ENCODE data around the gene LMF1.
"Not testable (repeated sequence)": the region's sequence is repeated elsewhere in the genome, so short reads cannot be mapped to it uniquely, and the experiment has no call there.

Gene LMF1

GRCh38 chr16:860891-861290, 109.9 kb downstream of the LMF1 start:
- DNase-seq: no peak

- DNase-seq: not testable (repeated sequence)
Observed at GRCh38 chr16:858971-859370, 111.8 kb downstream of the LMF1 start.

GRCh38 chr16:858441-858840, 112.3 kb downstream of the LMF1 start:
- DNase-seq: not testable (repeated sequence)

- DNase-seq: no peak
Observed at GRCh38 chr16:856811-857210, 114.0 kb downstream of the LMF1 start.

- no peak for DNase-seq
Observed at GRCh38 chr16:856101-856500, 114.7 kb downstream of the LMF1 start.

DNA sequence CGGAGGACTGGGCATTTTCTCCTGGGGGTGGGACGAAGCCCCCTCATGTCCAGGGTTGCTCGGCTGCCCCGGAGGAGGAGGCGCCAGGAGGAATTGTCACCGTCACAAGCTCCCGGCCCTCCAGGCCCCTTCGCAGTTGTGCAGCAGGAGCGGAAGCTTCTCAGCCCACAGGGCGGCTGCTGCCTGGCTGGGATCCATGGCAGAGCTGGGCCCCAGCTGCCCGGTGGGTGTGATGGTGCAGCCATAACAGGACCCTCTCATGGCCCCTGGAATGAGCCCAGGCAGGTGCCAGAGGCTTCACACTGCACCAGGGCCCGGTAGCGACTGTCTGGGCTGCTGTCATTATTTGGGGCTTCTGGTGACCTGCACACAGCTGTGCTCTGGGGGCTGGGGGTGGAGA, 115.3 kb downstream of the LMF1 start:
- DNase-seq: no peak

DNA sequence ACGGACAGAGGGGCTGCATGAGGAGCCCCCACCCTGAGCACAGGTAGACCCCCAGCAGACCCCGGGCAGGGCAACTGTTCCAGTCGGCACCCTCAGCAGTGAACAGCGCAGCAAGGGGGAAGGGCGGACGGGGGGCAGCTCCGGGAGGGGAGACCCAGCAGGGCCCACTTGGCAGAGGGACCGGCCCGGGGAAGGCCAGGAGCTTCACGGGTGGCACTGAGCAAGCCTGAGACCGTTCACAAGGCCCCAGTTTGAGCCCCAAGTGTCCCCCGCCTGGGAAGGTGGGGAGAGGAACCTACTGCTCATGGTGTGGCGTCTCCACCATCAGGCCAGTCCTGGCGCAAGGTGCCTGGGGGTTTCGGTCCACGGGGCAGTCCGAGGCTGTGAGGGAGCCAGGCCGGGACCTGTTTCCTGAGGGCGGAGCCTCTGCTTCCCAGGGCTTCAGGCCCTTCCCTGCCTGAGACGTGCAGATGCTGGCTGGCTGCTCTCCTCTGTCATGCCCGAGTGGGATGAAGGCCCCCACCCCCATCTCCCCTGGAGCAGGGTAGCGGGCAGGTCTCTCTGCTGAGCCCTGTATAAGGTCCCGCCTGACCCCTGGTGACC, 115.9 kb downstream of the LMF1 start:
- DNase-seq: no peak

DNA sequence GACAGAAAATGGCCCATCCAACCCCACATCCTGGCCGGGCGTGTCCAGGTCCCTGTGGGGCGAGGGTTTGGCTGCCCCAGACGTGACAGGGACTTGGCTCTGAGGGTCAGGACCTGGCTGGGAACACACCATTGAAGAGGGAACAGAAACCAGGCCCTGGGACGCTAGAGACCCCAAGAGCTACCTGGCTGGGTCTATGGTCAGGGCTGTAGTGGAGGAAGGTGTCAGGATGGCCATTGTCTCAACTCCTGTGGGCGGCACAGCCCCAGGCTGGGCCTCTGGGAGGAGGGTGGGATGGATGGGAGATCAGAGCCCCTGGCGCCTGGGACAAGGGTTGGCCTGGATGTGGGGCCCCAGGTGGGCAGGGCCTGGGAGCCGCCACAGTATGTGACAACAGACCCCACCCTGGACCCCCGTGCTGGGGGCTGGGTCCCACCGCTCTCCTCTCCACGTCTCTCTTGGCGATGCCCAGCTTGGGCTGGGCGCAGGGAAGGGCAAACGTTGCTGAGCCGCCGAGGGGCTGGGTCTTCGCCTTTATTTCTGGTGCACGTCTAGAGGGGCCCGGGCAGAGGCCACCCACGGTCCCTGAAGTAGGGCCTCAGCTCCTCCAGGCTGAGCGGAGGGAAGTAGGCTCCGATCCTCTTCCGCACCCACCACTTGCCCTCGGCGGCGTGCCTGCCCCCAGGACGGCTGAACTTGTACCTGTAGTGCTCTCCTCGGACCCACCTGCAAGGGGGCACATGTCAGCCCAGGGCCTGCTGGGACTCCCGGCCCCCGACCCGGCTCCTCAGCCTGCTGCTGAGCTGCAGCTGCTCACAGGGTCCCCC, 116.6 kb downstream of the LMF1 start:
- no peak for DNase-seq

DNA sequence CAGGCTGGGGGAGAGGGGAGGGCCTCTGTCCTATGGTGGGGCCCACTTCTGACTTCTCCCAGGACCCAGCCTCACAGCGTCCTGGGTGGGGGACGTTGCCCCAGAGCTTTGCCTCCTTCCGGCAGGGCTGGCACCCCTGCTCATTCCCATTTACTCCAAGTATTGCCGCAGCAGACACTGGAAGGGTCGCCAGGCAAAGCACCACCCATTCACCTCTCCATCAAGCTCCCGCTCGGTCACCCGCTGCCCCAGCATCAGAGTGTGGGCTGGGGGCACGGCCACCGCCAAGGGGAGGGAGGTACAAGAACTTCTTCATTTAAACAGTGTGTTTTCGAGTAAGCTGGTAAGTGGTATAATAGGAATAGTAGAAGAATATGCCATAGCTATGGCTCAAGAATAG, 117.5 kb downstream of the LMF1 start:
- no peak for DNase-seq

DNA sequence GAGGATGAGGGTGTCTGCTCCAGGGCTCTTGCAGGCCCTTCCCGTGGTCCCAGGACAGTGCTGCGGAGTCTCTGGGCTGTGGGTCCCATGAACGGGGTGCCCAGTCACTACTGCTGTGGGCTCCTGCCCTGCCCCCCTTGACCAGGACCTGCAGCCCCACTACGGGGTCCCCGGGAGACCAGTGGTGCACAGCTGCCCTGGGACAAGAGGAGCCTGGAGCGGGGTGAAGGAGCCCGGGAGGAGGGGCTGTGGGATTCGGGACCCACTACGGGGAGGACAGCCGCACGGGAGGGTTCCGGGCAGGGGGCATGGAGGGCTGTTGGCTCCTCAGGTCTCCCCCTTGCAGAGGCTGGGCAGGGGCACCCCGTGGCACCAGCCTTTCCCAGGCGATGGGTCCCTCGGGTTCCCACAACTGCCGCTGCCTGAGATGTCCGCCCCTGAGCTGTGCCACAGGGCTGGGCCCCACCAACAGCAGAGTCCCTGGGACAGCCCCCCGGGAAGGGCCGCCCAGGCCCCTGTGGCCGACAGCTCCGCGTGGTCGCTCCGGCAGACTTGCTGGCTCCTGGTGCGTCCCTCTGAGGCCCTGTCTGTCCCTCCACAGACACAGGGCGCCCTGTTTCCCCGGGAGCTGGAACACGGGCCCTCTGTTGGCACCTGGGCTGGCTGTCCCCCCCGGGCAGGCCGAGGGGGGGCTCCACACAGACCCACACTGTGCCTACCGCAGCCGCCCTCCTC, 118.2 kb downstream of the LMF1 start:
- no peak for DNase-seq

DNA sequence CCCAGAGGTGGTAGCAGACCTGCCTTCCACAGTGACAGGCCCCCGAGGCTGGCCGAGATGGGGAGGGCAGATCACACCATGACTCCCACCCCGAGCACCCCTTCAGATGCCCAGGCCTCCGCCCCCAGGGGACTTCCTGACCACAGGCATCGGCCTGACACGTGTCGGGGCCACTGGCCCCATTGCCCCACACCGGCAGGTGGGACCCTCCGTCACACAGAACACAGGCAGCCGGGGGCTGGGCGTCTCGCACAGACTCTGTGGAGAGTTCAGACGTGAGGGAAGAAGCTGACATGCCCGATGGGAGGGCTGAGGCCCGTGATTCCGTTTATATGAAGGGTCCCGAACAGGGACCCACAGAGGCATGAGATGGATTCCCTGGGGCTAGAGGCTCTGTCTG, 118.9 kb downstream of the LMF1 start:
- DNase-seq: no peak

DNA sequence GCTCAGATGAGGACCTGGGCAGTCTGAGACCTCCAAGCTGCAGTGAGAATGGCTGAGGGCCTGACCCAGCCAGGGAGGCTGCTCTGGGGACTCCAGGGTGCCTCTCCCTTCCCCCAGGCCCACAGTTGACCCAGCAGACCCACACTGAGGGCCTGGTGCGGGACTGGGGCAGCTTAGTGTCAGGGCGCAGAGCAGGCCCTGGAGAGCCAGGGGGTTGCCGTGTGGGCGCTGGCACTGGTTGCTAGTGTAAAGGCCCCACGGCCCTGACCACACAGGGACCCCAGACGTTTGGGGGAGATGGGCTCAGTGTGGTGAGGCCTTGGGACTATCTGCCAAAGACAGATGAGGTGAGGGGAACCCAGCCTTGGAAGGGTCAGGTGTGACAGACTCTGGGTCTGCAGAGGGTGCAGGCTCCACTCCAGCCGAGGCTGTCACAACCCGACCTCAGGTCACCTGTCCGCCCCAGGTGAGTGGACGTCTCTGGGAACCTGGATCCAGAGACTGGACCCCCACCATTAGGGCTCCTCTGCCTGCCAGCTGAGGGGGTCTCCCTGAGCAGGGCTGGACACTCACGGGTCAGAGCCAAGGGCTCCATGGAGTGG, 119.5 kb downstream of the LMF1 start:
- no peak for DNase-seq

DNA sequence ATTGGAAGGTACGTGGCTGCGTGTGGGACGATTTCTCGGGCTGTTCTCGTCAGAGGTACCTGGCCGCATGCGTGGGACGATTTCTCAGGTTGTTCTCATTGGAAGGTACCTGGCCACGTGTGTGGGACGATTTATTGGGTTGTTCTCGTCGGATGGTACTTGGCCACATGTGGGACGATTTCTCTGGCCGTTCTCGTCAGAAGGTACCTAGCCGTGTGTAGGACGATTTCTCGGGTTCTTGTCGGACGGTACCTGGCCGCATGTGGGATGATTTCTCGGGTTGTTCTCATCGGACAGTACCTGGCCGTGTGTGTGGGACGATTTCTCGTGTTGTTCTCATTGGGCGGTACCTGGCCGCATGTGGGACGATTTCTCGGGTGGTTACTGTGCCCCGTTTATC, 120.1 kb downstream of the LMF1 start:
- DNase-seq: no peak

DNA sequence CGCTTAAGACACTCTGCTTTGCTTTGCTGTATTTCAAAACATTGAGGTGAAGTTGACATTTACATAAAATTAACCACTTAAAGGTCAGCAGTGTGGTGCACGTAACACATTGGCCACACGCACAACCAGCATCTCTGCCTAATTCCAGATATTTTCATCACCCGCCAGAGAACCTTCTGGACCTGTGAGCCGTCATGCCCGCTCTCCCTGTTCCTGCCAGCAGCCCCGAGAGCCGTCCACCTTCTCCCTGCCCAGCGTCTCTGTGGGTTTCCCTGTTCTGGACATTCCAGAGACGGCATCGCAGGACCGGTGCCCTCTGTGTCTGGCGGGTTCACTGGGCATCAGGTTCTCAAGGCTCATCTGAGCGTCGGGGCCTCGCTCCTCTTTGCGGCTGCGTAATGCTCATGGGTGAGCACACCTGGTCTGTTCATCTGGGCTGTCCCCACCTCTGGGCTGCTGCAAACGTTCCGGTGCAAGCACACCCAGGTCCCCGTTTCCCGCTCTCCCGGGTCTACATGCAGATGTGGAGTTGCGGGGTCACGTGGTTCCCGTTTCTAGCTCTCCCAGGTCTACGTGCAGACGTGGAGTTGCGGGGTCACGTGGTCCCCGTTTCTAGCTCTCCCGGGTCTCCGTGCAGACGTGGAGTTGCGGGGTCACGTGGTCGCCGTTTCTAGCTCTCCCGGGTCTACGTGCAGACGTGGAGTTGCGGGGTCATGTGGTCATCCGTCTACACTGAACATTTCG, 122.1 kb downstream of the LMF1 start:
- no peak for DNase-seq

- no peak for DNase-seq
Observed at GRCh38 chr16:847681-848445, 122.9 kb downstream of the LMF1 start.

GRCh38 chr16:847151-847550, 123.6 kb downstream of the LMF1 start:
- DNase-seq: no peak

DNA sequence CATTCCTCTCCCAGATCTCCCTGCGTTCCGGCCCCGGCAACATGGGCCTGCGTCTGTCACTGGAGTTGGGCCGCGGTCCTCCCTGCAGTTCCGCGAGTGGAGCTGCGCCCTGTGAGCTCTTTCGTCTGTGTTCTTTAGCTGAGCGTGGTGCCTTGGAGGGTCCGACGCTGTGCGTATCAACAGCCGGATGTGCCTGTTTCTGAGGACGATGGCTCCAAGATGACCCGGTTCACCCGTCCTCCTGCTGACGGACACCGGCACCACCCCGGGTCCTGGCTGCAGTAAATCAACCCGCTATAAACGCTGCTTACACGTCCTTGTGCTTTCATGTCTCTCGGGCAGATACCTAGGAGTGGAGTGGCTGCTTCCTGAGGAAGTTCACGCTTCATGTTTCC, 125.4 kb downstream of the LMF1 start:
- no peak for DNase-seq

DNA sequence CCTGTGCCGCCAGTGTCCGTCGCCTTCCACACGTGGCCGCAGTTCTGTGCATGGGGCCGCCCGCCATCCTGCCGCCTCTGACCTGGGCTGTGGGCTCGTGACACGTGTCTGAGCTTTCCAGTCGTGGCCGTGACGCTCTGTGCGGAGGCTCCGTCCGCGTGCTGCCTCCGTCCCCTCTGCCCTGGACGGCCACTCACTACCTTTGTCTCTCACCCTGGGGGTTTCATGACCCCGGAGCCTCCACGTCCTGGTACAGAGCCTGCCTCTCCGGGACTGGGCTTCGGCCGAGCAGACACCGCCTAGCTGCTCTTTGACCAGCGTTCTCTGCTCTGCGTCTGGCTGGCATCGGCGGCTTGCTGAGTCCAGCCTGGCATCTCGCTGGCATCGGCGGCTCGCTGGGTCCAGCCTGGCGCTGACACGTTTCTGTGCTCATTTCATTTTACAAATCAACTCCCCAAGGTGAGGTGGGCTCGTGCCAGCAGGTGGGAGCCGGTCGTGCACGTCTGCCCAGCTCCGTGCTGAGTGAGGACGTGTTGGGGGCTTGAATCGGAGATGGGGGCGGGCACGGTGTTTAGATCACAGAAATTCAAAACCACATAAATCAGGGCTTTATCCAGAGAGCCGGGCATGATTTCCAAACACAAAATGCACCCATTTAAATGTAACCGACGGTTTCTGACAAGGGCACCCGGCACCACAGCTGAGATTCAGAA, 126.0 kb downstream of the LMF1 start:
- no peak for DNase-seq

- no peak for DNase-seq
Observed at GRCh38 chr16:843771-844170, 127.0 kb downstream of the LMF1 start.

DNA sequence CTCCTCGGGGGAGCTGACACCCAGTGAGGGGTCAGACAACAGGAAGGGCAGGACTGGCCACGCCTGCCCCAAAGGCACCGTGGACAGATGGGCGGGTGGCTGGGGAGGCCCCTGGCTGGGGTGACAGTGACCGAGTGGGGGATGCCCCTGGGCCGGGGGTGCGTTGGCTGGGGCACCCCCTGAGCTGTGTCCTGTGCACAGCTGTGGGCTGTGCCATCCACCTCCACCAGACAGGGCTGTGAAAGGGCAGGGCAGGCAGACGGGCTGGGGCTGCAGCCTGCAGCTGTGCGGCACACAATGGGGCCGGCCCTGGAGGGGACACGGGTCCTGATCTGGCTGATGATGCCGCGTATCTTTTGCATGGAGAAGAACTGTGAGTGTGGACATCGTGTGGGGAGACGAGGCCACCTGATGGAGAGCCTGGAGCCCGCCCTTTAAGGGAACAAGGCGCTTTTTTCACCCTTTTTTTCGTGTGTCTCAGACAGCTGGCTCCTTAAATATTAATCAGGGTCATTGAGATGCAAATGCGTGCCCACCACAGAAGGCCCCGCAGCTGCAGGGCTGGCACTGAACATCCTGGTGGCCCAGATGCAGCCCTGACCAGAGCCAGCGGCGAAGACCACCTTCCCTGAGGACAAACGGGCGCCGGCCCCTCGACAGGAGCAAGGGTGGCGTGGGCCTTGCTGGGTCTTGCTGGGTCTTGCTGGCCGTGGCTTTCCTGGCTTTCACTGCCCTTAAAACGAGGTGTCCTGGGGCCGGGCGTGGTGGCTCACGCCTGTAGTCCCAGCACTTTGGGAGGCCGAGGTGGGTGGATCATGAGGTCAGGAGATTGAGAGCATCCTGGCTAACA, 127.8 kb downstream of the LMF1 start:
- no peak for DNase-seq
